Measurements from ENCODE around the gene LRRC63. TPM values are rescaled to one million over a fixed set of nuclear protein-coding genes. Genes with fewer than 3 reads are reported as not detected.

LRRC63 gene
- total RNA-seq (2012; rRNA removed) (not detected in 2 replicates), polyA plus RNA-seq (2012; rRNA removed) (not detected in 2 replicates), Bru-seq, nascent RNA (percentile 3 among the genes with signal in this experiment), BruChase-seq, experiment 1, labeled RNA remaining after a 6-hour chase (percentile 6 among the genes with signal in this experiment), BruChase-seq, experiment 2, labeled RNA remaining after a 2-hour chase (percentile 4 among the genes with signal in this experiment)
- polyA plus RNA-seq (2012; cell fraction: cytosol; rRNA removed) = not detected in 2 replicates
- polyA plus RNA-seq (2012; cell fraction: nucleus; rRNA removed; ENCODE audit: low replicate concordance) = not detected in 2 replicates
- long read RNA-seq = 0 reads

- no peaks in the 10 kb centered on the region for H4K20me1 ChIP-seq (ENCODE audit: insufficient read depth, low read length)
- H4K5ac ChIP-seq (ENCODE audit: low read depth, low read length) = no peak within 1 kb of the TSS
- DNase-seq (no peak), ATAC-seq (ENCODE audit: low read depth) (peak; percentile 97)
- H3K4me2 ChIP-seq (ENCODE audit: low read depth, low read length) = peak within 1 kb of the TSS; percentile 96
- H3K56ac ChIP-seq (ENCODE audit: extremely low read depth, insufficient read depth, low read length) = no peak within 1 kb of the TSS; the same call in 1 of the 2 replicates
- H2AFZ ChIP-seq (replicated peaks; ENCODE audit: low read length, poor library complexity) = peak within 1 kb of the TSS; percentile 78
- ChIA-PET CTCF (no interaction called here), POLR2A (ENCODE audit: unreplicated experiment) (no interaction called here)
- H4K8ac ChIP-seq (ENCODE audit: low read depth in 2 of 2, low read length in 2 of 2) = no peak within 1 kb of the TSS
- no peaks in the 10 kb centered on the region for H3K9me3 ChIP-seq (ENCODE audit: control insufficient read depth, insufficient read depth, low read length)
- no peak within 1 kb of the TSS for H2BK20ac ChIP-seq (ENCODE audit: low read depth, low read length)
- dilution Hi-C loops (cut with HindIII; ENCODE audit: low sequenced_read_pairs, unreplicated experiment) (no loop called here), in situ Hi-C loops (cut with MboI; ENCODE audit: low sequenced_read_pairs) (no loop called here), intact Hi-C loops (cut with micrococcal nuclease) (no loop called here)
- H3K36me3 ChIP-seq (ENCODE audit: control insufficient read depth, insufficient read depth, low read length) = no peaks in the 10 kb centered on the region
- H3K9me1 ChIP-seq (ENCODE audit: insufficient read depth, low read length) = no peaks in the 10 kb centered on the region
- H3K4ac ChIP-seq (ENCODE audit: low read depth, low read length) = no peak within 1 kb of the TSS
- TF ChIP-seq BHLHE40 (IDR thresholded peaks at IDR 0.05; ENCODE audit: low read depth, low read length) = no peak
- TF ChIP-seq NFE2L2 (IDR thresholded peaks at IDR 0.05; ENCODE audit: low read depth, low read length) = no peak
- no peak for TF ChIP-seq ELK1 (IDR thresholded peaks at IDR 0.05; ENCODE audit: borderline replicate concordance, low read depth, low read length)
- TF ChIP-seq MAZ (IDR thresholded peaks at IDR 0.05; ENCODE audit: borderline replicate concordance, low read depth, low read length) = no peak
- no peak for TF ChIP-seq CEBPB (IDR thresholded peaks at IDR 0.05; ENCODE audit: low read depth, low read length)
- TF ChIP-seq RFX5 (IDR thresholded peaks at IDR 0.05; ENCODE audit: low read depth, low read length) = no peak
- no peak for TF ChIP-seq RCOR1 (IDR thresholded peaks at IDR 0.05; ENCODE audit: insufficient replicate concordance, low read length)
- no peak for TF ChIP-seq RAD21 (IDR thresholded peaks at IDR 0.05; ENCODE audit: low read length)
- WGBS, 2 experiments (ENCODE audit: extremely low coverage in 2 of 2, insufficient read length in 1 of 2) = 4% methylated on average over 34 of the region's 53 CpGs; no CpG with 5 or more reads in 1 of the 2 experiments
- H2AK9ac ChIP-seq (replicated peaks; ENCODE audit: low read depth, low read length, poor library complexity) = no peak within 1 kb of the TSS
- H3K4me1 ChIP-seq (ENCODE audit: control insufficient read depth, insufficient read depth, low read length) = no peaks in the 10 kb centered on the region; the same call in 1 of the 2 replicates
- no peak within 1 kb of the TSS for H4K91ac ChIP-seq (ENCODE audit: insufficient read depth, low read depth, low read length)
- no peak within 1 kb of the TSS for H3K23ac ChIP-seq (ENCODE audit: low read depth, low read length)
- peaks cover 16% of the 10 kb centered on the region for H3K27me3 ChIP-seq (ENCODE audit: control insufficient read depth, insufficient read depth, low read length)
- no peak within 1 kb of the TSS for H2BK15ac ChIP-seq (ENCODE audit: low read depth, low read length)
- no peak within 1 kb of the TSS for H3K9ac ChIP-seq (ENCODE audit: low read depth, low read length)
- H2AK5ac ChIP-seq (ENCODE audit: low read depth, low read length) = no peak within 1 kb of the TSS
- no peak within 1 kb of the TSS for H3K27ac ChIP-seq (ENCODE audit: insufficient read depth, low read length)
- BruUV-seq (replicated peaks) = no TSS peak
- H2BK120ac ChIP-seq (ENCODE audit: low read depth, low read length) = no peak within 1 kb of the TSS
- peak within 1 kb of the TSS; percentile 28 for H3K4me3 ChIP-seq (ENCODE audit: insufficient read depth, low read depth, low read length)
- H2BK5ac ChIP-seq (ENCODE audit: low read depth, low read length, poor library complexity, severe bottlenecking) = no peak within 1 kb of the TSS
- H3K18ac ChIP-seq (ENCODE audit: low read depth, low read length) = no peak within 1 kb of the TSS
- no peaks in the 10 kb centered on the region for H3K79me1 ChIP-seq (ENCODE audit: low read depth in 1 of 2, low read length in 2 of 2)
- no peak within 1 kb of the TSS for H3K14ac ChIP-seq (replicated peaks; ENCODE audit: low read depth, low read length)
Measured at GRCh38 chr13:46211483-46212351, at the start of gene LRRC63. TSS of gene LRRC63 (plus strand) at chr13:46211928. CDS start at chr13:46213035, 1,107 bp downstream.
